GM21528 (cell line): ENCODE results near the gene MAP4K4.

ENCODE experiments used
- ATAC-seq: cut with Tn5 transposase; IDR thresholded peaks from one replicate; pipeline ENCODE4 v1.9.1; 2021; ENCODE audit warnings: mild to moderate bottlenecking, moderate library complexity; ENCODE audit not compliant: unreplicated experiment, low FRiP score

The MAP4K4 gene

DNA sequence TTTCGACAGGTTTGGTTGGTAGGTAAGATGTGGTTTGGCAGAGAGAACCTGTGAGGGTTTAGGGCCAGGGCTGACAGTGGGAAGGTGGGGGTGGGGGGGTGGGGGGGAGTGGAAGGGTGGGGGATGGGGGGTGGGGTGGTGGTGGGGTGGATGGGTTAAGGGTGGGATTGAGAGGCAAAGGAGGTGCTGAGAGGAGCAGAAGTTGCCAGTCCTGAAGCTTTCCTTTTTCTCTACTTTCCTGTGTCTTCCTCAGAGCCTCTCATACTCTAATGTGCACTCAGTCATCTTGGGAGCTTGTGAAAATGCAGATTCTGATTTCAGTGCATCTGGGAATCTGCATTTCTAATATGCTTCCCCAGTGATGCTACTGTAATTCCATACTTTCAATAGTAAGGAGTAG is 21.0 kb downstream of the MAP4K4 start:
- ATAC-seq = no peak

GRCh38 chr2:101718993-101719571 is 21.6 kb downstream of the MAP4K4 start:
- no peak for ATAC-seq

DNA sequence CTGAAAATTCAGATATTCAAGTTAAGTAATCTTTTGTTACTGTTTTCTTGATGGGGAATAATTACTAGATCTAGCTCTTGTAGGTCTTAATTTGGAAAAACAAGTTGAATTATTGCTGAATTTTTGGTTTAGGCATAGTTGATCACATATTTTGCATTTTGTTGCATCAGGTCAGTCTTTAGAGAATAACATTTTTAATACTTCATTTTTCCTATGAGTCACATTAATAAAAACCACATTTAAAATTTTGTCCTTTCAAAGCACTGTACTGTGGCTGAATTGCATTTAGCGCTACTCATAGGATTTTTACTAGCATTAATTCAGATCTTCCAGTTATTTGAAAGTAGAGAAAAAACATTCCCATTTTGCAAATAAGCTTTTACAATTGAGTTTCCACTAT is 23.2 kb downstream of the MAP4K4 start:
- ATAC-seq = no peak

GRCh38 chr2:101722864-101723263 is 25.4 kb downstream of the MAP4K4 start:
- no peak for ATAC-seq

DNA sequence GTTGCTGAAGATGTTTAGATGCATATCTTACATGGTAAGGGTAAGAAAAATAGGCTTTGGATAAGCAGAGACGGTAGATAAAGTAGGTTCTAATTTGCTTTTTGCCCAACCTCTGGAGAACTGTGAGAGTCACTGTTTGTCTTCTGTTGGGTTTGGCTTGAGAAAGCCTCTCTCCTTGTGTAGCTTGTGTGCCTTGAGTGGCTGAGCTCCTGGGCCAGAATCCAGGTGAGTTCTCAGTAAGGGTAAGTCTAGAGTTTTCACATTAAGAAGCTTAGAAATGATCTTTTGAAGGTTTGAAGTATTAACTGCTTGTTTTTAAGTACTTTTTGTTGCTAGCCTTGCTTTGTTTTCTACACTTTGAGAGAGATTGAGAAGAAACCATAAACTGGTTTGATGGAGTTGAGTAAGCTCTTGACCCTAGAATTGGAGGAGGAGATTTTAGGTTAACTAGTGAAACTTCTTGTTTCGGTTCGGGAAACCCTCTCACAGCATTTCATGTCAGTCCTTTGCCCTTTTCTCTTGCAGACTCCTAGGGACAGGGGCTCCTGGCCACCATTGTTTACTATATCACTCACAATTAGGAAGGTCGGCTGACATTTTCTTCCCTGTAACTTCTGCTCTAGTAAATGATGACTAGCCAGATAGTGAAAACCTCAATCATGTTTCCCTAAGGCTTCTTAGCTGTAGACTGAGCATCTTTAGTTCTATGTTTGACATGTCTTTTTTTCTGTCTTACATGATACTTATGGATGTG is 26.0 kb downstream of the MAP4K4 start:
- no peak for ATAC-seq

- no peak for ATAC-seq
Observed at GRCh38 chr2:101724125-101724474, 26.6 kb downstream of the MAP4K4 start.

DNA sequence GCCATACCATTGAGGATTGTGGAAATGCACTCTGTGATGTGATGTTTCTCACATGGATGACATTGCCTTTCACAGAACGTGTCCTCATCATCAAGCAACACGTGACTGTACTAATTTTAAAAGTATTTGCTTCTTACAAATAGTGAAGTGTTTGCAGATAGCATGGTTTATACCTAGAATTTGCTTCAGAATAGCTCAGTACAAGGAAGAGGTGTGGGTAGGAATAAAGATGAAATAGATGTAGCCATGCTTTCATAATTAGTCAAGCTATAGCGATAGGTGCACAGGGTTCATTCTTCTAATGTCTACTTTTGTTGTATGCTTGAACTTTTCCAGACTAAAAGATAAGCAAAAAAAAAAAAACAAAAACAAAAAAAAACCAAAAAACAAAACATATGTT is 27.5 kb downstream of the MAP4K4 start:
- no peak for ATAC-seq

DNA sequence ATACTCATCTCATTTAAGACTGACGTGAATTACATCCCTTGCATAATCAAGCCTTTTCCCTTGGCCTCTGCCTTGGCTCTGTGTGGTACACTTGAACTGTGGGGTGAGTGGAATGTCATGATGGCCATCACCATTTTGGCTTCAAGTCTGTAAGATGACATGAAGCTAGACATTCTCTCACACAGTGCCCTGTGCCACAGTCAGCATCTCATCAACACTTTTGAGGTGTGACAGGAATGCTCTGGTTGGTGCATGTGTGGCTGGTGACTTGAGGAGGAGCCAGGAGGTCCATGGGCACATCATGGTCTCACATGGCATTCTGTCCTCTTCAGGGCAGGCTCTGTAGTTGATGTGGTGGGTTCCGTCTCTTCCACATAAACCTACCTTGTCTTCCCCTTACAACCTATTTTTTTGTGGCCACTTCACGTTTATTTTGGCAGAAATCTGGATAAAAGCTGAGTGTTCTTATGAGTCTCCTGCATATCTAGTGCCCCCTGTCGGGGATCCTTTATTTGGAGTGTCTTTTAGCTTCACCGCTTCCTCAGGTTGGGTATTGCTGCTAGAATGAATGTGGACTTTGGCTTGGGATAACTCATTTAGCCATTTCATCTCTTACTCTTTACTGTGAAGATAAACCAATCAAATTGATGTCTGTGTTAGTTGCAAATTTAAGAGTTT is 28.1 kb downstream of the MAP4K4 start:
- ATAC-seq = no peak

DNA sequence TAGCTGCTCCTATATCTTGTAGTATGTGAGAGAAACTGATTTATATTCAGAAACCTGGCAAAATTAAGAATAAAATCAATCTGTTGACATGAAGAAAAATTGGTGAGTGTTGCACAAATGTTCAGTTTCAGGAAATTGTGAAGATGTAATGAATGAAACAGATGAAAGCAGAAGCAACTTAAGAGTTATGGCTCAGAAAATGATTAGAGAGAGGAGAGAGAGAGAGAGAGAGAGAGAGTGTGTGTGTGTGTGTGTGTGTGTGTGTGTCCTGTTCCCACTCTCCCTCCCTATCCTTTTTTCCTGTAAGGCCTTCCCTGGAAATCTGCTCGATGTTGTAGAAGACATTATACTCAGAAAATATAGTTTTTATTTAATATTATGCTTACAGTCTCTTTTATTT is 31.4 kb downstream of the MAP4K4 start:
- ATAC-seq = no peak

GRCh38 chr2:101729521-101730190 is 32.1 kb downstream of the MAP4K4 start:
- no peak for ATAC-seq

DNA sequence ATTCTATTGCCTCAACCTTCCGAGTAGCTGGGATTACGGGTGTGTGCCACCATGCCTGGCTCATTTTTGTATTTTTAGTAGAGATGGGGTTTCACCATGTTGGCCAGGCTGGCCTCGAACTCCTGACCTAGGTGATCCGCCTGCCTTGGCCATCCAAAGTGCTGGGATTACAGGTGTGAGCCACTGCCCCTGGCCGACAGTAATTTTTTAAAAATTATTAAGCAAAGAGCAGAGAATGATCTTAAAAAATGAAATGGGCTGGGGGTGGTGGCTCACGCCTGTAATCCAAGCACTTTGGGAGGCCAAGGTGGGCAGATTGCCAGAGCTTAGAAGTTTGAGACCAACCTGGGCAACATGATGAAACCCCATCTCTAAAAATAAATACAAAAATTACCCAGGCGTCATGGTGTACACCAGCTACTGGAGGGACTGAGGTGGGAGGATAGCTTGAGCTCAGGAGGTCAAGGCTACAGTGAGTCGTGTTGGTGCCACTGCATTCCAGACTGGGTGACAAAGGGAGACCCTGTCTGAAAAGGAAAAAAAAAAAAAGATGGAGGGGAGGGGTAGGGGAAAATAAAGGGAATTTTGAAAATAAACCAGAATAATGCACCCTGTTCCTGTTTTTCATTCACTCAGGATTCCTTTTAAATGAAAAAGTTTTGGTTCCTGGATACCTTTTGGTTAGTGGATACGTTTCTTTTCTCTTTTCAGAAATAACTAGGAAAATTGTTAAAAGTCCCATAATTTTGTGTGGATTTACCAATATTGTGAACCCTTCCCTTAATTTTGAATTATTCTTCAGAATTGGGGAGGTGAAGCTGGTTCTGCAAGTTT is 33.9 kb downstream of the MAP4K4 start:
- ATAC-seq = no peak

DNA sequence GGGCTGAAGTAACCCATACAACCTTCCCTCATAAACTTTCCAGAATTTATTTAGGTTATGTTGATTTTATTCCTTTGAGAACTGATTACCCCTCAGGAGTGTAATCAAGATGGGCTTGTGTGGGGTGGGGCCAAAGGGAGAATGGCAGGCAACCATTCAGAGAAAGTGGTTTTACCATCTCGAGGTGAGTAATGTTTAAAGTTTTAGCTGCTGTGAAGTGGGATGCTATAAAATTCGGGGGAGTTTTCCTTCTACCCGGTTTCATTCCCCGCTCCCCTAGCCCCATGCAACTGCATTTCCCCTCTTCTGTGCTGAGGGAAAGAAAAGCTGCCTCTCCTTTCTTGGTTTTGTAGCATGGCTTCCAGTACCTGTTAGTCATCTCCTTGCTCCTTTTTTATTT is 34.7 kb downstream of the MAP4K4 start:
- ATAC-seq = no peak

DNA sequence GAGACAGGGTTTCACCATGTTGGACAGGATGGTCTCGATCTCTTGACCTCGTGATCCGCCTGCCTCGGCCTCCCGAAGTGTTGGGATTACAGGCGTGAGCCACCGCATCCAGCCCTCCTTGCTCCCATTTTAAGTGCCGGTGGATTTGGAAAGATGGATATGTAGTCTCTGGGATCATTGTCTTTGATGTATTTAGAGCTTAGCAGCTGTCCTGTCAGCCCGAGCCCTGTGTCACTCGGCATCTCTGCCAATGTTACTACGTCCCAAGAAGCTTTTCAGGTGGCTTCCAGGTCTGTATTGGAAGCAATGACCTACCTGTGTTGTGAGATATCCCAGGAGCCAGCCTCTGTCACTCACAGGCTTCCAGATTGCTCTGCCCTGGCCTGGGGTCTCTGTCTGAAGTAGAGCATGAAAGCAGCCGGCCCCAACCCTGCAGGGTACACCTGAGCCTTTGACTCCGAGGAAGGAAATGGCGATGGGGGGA is 35.3 kb downstream of the MAP4K4 start:
- ATAC-seq = no peak

GRCh38 chr2:101733257-101733993 is 35.9 kb downstream of the MAP4K4 start:
- ATAC-seq = no peak

GRCh38 chr2:101734505-101735165 is 37.1 kb downstream of the MAP4K4 start:
- no peak for ATAC-seq

DNA sequence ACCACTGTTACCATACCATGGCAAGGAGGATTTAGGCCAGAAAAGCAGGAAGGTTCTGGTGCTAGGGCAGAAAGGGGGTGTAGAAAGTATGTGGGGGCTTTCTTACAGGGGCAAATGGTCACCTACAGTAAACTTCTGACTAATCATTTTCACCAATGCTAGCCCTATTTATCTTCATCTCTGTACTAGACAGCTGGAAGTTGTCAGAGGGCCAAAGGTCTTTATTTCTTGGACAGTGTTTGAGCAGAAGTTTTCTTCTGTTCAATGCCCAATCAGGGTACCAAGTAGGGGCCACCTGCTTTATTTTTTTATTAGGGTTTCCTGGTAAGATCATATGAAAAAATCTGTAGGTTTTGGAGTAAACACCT is 37.6 kb downstream of the MAP4K4 start:
- ATAC-seq = no peak

GRCh38 chr2:101736233-101736632 is 38.7 kb downstream of the MAP4K4 start:
- ATAC-seq = no peak

- no peak for ATAC-seq
Observed at GRCh38 chr2:101736861-101737291, 39.4 kb downstream of the MAP4K4 start.
